GM12801 (cell line): Measurements from ENCODE around the gene FLNB.

Source experiments
- CTCF ChIP-seq: IDR thresholded peaks from one replicate; pipeline ENCODE4 v1.5.1; 2011; ENCODE audit warnings: control low read depth; ENCODE audit not compliant: insufficient read length; ENCODE audit errors: extremely low read depth

Gene FLNB

GRCh38 chr3:57972531-57973111 is 35.6 kb upstream of the FLNB start:
- TF ChIP-seq CTCF = no peak

- TF ChIP-seq CTCF = no peak
These were observed 34.3 kb upstream of the FLNB start for GRCh38 chr3:57973715-57974477.

GRCh38 chr3:57974796-57975388 is 33.3 kb upstream of the FLNB start:
- TF ChIP-seq CTCF = no peak

GRCh38 chr3:57977818-57978235 is 30.4 kb upstream of the FLNB start:
- no peak for TF ChIP-seq CTCF

- TF ChIP-seq CTCF = no peak
These were observed 29.9 kb upstream of the FLNB start for GRCh38 chr3:57978316-57978715.

- no peak for TF ChIP-seq CTCF
These were observed 27.8 kb upstream of the FLNB start for GRCh38 chr3:57980416-57980815.

- TF ChIP-seq CTCF = no peak
These were observed 26.6 kb upstream of the FLNB start for GRCh38 chr3:57981483-57982087.
